DMS114 treated with DMSO at 0.1 percent for 48 hours (cell line): Measurements from ENCODE around the gene CHEK1.
A peak's percentile ranks its signal among the peaks of the same experiment; 100 is the strongest.
"Not testable (repeated sequence)": the region's sequence is repeated elsewhere in the genome, so short reads cannot be mapped to it uniquely, and the experiment has no call there.

ENCODE experiments used
- DNase-seq: peaks from one replicate; lab custom pipeline; 2025; ENCODE audit not compliant: unreplicated experiment; lab: John Stamatoyannopoulos, UW

Gene CHEK1

DNA sequence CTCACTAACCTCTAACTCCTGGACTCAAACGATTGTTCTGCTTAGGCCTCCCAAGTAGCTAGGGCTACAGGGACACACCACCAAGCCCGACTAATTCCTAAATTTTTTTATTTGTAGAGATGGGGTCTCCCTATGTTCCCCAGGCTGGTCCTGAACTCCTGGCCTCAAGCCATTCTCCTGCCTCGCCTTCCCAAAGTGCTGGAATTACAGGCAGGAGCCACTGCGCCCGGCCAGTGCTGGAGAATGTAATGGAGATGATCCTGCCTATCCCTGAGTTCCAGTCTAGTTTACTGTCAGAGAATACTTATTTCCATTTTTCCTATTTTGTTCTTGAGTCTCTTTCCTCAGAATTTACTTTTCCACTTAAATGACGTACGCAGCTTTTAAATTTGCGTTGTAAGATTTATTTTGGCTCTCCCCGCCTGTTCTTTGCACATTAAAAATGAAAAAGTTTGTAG is at the start of gene CHEK1:
Gene CHEK1 (plus strand): TSS at position 408 of the 458 bp plus-strand sequence. CDS start 1,606 bp downstream, outside the sequence.
- no peak for DNase-seq

GRCh38 chr11:125577181-125577580 is 47.8 kb upstream of the CHEK1 start:
- DNase-seq, result not testable (repeated sequence)

- no peak for DNase-seq
These were observed 46.2 kb upstream of the CHEK1 start for GRCh38 chr11:125578783-125579182.

DNA sequence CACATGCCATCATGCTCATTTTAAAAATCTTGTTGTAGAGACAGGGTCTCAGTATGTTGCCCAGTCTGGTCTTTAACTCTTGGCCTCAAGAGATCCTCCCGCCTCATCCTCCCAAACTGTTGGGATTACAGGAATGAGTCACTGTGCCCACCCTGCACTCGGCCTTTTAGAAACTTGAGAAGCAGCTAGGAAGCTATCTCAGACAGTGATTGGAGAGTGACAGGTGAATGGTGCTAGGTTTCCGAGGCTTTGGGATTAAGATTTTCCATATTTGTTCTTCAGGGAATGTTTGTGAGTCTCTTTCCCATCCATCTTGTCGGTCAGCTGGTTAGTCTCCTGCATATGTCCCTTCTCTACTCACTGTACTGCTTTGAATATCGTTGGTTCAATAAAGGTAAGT is 45.2 kb upstream of the CHEK1 start:
- DNase-seq, result no peak

DNA sequence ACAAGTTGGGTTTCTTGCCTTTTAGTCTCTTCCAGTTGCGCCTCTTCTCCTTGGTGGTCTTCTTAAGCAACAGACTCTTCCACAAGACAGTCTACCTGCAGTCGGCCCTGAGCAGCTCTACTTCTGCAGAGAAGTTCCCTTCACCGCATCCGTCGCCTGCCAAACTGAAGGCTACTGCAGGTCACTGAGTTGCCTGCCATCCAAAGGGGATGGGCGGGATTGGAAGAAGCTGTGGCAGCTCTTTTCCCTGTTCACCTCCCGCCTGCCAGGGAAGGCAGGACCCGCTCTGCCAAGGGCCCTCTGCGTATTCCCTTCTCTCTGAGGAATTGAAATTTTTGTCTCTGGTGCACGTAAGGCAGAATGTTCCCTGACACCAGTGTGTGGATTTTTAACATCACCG is 41.5 kb upstream of the CHEK1 start:
- DNase-seq, result no peak

DNA sequence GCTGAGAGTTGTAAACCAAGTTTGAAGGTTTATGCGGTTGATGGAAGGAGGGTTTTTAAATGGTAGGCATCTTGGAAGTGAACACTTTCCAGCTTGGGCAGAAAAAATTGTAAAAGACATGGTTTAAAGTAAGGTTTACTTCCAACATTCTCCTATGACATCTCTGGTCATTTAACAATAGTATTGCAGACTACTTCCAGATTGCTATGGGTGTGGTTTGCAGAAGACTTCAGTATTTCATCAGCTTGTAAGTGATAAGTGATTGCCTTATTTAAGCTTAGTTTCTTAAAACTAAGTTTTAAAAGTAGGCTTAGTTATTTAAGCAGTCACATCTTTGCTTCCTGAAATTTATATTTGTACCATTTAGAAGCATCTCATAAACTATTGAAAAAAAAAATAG is 39.5 kb upstream of the CHEK1 start:
- DNase-seq, result no peak

DNA sequence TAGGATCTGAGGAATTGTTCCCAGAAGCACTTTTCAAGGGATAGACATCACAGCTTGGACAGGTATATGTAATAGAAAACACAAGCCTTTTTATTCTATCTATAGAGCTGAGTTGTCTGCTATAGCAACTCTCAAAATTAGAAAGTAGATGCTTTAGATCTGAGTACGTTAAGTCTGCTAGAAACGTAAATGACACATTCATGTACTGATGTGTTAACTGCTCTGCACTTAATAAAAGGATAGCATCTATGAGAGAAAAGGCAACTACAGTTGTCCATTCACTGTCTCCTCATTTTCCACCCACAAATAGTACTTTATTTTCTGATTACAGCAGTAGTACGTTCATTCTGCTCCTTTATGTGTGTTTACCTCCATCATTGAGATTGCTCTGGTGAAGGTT is 38.3 kb upstream of the CHEK1 start:
- no peak for DNase-seq

GRCh38 chr11:125587480-125587879 is 37.5 kb upstream of the CHEK1 start:
- no peak for DNase-seq

- no peak for DNase-seq
These were observed 36.5 kb upstream of the CHEK1 start for GRCh38 chr11:125588505-125588904.

GRCh38 chr11:125591649-125592304 is 33.2 kb upstream of the CHEK1 start:
- no peak for DNase-seq

GRCh38 chr11:125592305-125593113 is 32.5 kb upstream of the CHEK1 start, which contains the start of gene STT3A:
TSS of gene STT3A (plus strand) at chr11:125592852. CDS start at chr11:125595916, 3,064 bp downstream.
- DNase-seq, result peak; percentile 94

DNA sequence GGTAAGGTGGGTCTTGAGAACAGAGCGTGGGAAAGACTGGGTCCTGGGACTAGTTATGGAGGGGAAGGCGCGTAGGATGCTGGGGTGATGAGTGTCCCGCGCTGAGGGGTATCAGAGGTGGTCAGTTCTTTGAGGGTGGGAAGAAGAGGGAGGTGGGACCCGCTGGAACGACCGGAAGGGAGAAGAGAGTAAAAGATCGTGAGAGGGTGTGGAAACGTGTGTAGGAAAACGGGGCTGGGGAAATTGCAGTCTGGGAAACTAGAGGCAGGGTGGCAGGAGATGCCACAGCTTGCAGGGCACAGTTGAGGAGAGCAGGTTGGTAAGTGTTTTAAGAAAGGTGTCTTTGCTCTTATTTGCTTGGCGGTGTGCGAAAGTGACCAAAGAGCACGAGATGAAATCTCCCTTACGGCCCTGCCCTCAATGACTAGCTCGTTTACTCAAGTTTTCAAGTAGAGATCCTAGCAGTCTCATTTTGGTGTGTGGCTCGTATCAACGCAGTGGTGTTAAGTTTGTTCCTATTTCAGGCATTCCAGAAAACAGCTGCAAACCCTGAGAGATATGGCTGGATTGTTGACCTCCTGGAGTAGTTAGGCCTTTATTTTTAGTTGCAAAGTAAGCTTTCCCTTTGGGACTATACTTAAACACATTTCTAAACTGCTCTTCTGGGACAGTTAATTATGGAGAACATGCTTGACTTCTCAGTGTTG is 31.7 kb upstream of the CHEK1 start:
- DNase-seq, result peak; percentile 3

GRCh38 chr11:125594958-125595357 is 30.0 kb upstream of the CHEK1 start:
- no peak for DNase-seq

GRCh38 chr11:125600663-125601062 is 24.3 kb upstream of the CHEK1 start:
- no peak for DNase-seq

DNA sequence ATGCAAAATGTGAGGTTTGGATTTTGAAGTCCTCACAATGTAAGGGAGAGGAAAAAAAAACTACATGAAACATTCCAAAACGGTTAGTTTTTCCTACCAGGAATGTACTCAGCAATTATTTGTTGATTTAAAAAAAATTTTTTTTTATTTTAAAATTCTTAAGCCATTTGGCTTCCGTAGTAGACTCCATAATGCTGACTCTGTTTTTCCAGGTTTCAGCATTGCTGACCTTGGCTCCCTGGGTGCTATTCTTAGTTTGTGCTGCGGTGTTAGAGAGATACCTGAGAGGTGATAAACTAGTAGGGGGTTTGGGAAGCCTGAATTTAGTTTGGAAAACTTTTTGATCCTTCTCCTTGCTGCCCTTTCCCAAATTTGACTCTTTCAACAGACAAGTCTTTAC is 21.8 kb upstream of the CHEK1 start:
- DNase-seq, result no peak

DNA sequence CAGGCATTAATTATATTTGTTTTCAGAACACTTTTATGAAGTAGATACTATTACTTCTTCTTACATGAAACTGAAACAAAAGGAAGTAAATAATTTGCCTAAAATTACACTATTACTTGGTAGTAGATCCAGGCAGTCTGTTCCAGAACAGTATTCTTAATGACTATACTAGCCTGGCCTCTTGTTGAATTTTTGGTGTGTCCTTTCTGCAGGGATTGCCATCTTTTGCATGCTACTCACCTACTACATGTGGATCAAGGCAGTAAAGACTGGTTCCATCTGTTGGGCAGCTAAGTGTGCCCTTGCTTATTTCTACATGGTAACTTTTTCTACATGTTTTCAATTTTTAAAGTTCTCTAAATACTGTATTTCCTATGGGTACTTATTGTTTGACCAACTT is 19.5 kb upstream of the CHEK1 start:
- no peak for DNase-seq

DNA sequence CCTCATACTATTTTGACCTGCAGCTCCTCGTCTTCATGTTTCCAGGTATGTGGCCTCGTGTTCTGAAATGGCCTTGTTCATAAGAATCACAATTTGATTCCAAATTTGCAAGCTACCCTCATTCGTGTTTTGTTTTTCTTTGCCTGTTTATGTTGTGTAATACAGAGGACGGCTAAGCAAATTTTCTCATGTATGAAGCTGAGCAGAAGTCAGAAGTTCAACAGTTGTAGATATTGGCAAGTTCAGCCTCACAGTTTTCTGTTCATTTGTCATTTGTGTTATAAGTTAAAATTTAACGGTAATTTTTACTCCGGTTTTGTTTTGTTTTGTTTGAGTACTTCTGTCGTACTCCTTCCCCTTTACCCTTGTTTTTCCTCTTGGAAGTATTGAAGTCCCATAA is 15.4 kb upstream of the CHEK1 start:
- DNase-seq, result no peak

DNA sequence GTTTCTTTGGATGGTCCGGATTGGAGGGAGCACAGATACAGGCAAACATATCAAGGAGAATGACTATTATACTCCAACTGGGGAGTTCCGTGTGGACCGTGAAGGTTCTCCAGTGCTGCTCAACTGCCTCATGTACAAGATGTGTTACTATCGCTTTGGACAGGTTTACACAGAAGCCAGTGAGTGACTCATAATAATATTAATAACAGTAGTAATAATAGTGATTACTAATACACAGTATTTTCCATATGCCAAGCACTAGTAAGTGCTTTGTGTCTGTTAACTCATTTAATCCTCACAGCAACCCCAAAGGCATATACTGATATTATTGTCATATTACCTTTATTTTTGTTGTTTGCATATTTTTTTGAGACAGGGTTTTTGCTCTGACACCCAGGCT is 6.6 kb upstream of the CHEK1 start:
- no peak for DNase-seq

GRCh38 chr11:125621995-125622394 is 3.0 kb upstream of the CHEK1 start:
- DNase-seq, result no peak

DNA sequence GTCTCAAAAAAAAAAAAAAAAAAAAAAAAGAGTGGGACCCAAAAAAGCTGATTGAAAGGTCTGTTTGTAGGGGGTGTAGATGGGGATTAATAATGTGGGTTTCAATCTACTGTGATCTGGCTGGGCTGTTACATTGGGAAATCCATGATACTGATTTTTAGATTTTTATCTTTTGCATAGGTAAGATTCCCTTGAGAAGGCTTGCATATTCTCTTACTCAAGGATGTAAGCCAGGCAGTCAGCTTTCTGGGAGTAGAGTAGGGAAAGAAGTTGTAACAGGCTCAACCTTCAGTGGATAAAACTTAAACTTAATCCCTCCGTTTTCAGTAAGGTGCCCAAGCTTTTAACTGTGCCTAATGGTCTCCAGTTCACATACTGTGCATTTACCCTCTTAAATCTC is 1.9 kb upstream of the CHEK1 start:
- no peak for DNase-seq

GRCh38 chr11:125625225-125625629 is 264 bp downstream of the CHEK1 start:
- DNase-seq, result peak; percentile 7
